GM12865 (cell line): ENCODE data around the gene HSD11B1.

Experiments
- DNase-seq: peaks from one replicate; pipeline ENCODE4 v3.0.0; 2010; ENCODE audit warnings: low read depth
- H3K4me3 ChIP-seq: 2 replicates; pipeline ENCODE4 v1.5.1; 2011; ENCODE audit warnings: mild to moderate bottlenecking, low read depth, low read length, control low read depth
- CTCF ChIP-seq: IDR thresholded peaks from 2 replicates; pipeline ENCODE4 v1.5.1; 2011; ENCODE audit warnings: low read length, control low read depth, low read depth, inconsistent platforms; ENCODE audit not compliant: insufficient read depth; ENCODE audit errors: missing control alignments

HSD11B1 gene

GRCh38 chr1:209715314-209715713 lies 10.7 kb downstream of the HSD11B1 start:
- no peak overlapping the region for H3K4me3 ChIP-seq
- no peak for DNase-seq
- TF ChIP-seq CTCF = no peak

- no peak overlapping the region for H3K4me3 ChIP-seq
- TF ChIP-seq CTCF = no peak
- no peak for DNase-seq
These were observed 13.2 kb downstream of the HSD11B1 start for GRCh38 chr1:209717818-209718217.

GRCh38 chr1:209720326-209720725 lies 15.7 kb downstream of the HSD11B1 start:
- H3K4me3 ChIP-seq = no peak overlapping the region
- no peak for DNase-seq
- TF ChIP-seq CTCF = no peak

- no peak overlapping the region for H3K4me3 ChIP-seq
- no peak for DNase-seq
- no peak for TF ChIP-seq CTCF
These were observed 16.2 kb downstream of the HSD11B1 start for GRCh38 chr1:209720826-209721225.

- no peak for DNase-seq
- TF ChIP-seq CTCF = no peak
- H3K4me3 ChIP-seq = no peak overlapping the region
These were observed 16.7 kb downstream of the HSD11B1 start for GRCh38 chr1:209721323-209721722.

GRCh38 chr1:209723265-209723664 lies 18.6 kb downstream of the HSD11B1 start:
- DNase-seq = no peak
- no peak for TF ChIP-seq CTCF
- H3K4me3 ChIP-seq = no peak overlapping the region
